ENCODE results near the gene SUN2. TPM values are rescaled to one million over a fixed set of nuclear protein-coding genes. Genes with fewer than 3 reads are reported as not detected.

The SUN2 gene
- total and polyA plus RNA-seq, 9 of the 15 experiments (the other 6 are each of a cell fraction or from before 2014, with no cell fraction given): 0.11 to 42.6 (median 16.7) TPM

GRCh38 chr22:38751422-38752346, 4.1 kb downstream of the SUN2 start:
- H3K36me3 ChIP-seq (ENCODE audit: control insufficient read depth, insufficient read depth, low read length): peaks cover 53% of the 10 kb centered on the region; the same call in 2 of the 3 replicates
- no peak overlapping the region for H3K27ac ChIP-seq (ENCODE audit: extremely low read depth, low read depth, low read length)
- in situ Hi-C loops (cut with MboI): no loop called here
- no peaks in the 10 kb centered on the region; the same call in 1 of the 2 replicates for H4K20me1 ChIP-seq (replicated peaks; ENCODE audit: control insufficient read depth, insufficient read depth, low read length)
- H3K4me1 ChIP-seq (replicated peaks in 1 of 2; ENCODE audit: control insufficient read depth in 2 of 2, insufficient read depth in 2 of 2, low read length in 2 of 2): peaks cover 4 to 23% of the 10 kb centered on the region in 2 experiments; a peak in 4 of 5 replicates
- H3K27me3 ChIP-seq (ENCODE audit: control insufficient read depth in 2 of 2, insufficient read depth in 2 of 2, low read length in 2 of 2): no peaks in the 10 kb centered on the region
- no peak for FAIRE-seq
- DNase-seq (ENCODE audit: extremely low read depth in 1 of 4, low spot score in 3 of 4): no peak
- intact Hi-C loops (cut with micrococcal nuclease): no loop called here
- H3K4me2 ChIP-seq (ENCODE audit: insufficient read depth, low read length): no peak overlapping the region
- no TSS peak for BruUV-seq (replicated peaks)
- H3K9ac ChIP-seq (ENCODE audit: insufficient read depth in 1 of 2, low read depth in 2 of 2, low read length in 2 of 2): no peak overlapping the region; a peak in 1 of 4 replicates
- peaks cover 23% of the 10 kb centered on the region for H3K79me2 ChIP-seq (ENCODE audit: control insufficient read depth, insufficient read depth, low read length)
- H3K9me3 ChIP-seq (replicated peaks; ENCODE audit: control insufficient read depth, insufficient read depth, low read depth, low read length): no peaks in the 10 kb centered on the region
- no peak for ATAC-seq
- no peak overlapping the region for H3K4me3 ChIP-seq
- H2AFZ ChIP-seq (ENCODE audit: low read depth, low read length): no peak overlapping the region
- WGBS (ENCODE audit: insufficient coverage, low coverage, missing lambda C conversion rate): 91% methylated on average over 17 of the region's 24 CpGs
- ChIA-PET CTCF (ENCODE audit: low intra/inter-chr PET ratio) (no interaction called here), POLR2A (interaction anchor here (1.2 to 1.5 kb wide), 2 partner anchors 9 to 14 kb away, joined by 6 to 7 read pairs; no protein-coding TSS in a partner anchor)
- no peaks in the 10 kb centered on the region for H3K9me1 ChIP-seq (ENCODE audit: control insufficient read depth, insufficient read depth, low read length)
- peak; percentile 40; the same call in 1 of the 2 replicates for TF ChIP-seq SPI1 (IDR thresholded peaks at IDR 0.05; ENCODE audit: borderline replicate concordance, low read depth, low read length)
- TF ChIP-seq DIDO1 (tag; IDR thresholded peaks at IDR 0.05; ENCODE audit: low read depth): no peak
- TF ChIP-seq PHB (CRISPR knock-in tag; IDR thresholded peaks at IDR 0.05): no peak
- TF ChIP-seq SREBF1 (IDR thresholded peaks at IDR 0.05; ENCODE audit: borderline replicate concordance, low read depth, low read length): no peak
- TF ChIP-seq NR0B1 (IDR thresholded peaks at IDR 0.05; ENCODE audit: partially characterized antibody): no peak
- TF ChIP-seq ZNF407 (IDR thresholded peaks at IDR 0.05; ENCODE audit: low read depth): no peak
- no peak for TF ChIP-seq HNRNPUL1 (IDR thresholded peaks at IDR 0.05; ENCODE audit: low read length)
- TF ChIP-seq CTCF (IDR thresholded peaks at IDR 0.05 in 2 of 3, conservative IDR thresholded peaks at IDR 0.05 in 1 of 3; ENCODE audit: insufficient read depth in 2 of 3, low read depth in 1 of 3, low read length in 3 of 3): no peak
